ENCODE measurements around the gene HNRNPD. TPM values are rescaled to one million over a fixed set of nuclear protein-coding genes. Genes with fewer than 3 reads are reported as not detected.
"Not testable (repeated sequence)": the region's sequence is repeated elsewhere in the genome, so short reads cannot be mapped to it uniquely, and the experiment has no call there.

The HNRNPD gene
- total RNA-seq, 1 donor from 2014 or later = 131 TPM

GRCh38 chr4:82335043-82335442, 38.7 kb downstream of the HNRNPD start:
- Histone ChIP-seq H3K27me3 (no peaks in the 10 kb centered on the region), H3K4me3 (no peak overlapping the region), H3K4me1 (no peaks in the 10 kb centered on the region), H3K9me3 (no peaks in the 10 kb centered on the region), H3K27ac (no peak overlapping the region), H3K36me3 (no peaks in the 10 kb centered on the region)
- DNase-seq (no peak), ATAC-seq (no peak)
- TF ChIP-seq CTCF (IDR thresholded peaks at IDR 0.05) = no peak
- intact Hi-C loops (cut with DNase I) = no loop called here

- H3K27ac ChIP-seq; ATAC-seq; H3K27me3 ChIP-seq; intact Hi-C loops (cut with DNase I); H3K4me3 ChIP-seq; H3K4me1 ChIP-seq; DNase-seq; H3K9me3 ChIP-seq; H3K36me3 ChIP-seq: not testable (repeated sequence)
Observed at GRCh38 chr4:82333641-82334040, 40.1 kb downstream of the HNRNPD start.

DNA sequence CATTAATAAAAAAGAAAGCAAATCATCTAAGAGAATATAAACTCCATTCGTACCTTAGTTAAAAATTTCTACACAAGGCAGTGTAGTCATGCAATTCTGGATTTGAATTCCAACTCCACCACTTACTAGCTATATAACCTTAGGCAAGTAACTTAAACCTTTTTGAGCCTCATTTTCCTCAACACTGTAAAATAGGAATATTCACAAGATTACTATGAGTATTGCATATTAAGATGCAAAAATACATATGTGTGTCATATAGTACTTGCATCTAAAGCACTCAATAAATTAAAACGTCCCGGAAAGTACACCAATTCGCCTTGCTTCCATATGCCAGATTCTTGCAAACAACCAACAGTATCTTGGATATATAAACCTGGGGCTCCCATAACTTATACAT, 42.0 kb downstream of the HNRNPD start:
- intact Hi-C loops (cut with DNase I) = no loop called here
- Histone ChIP-seq H3K4me1 (no peaks in the 10 kb centered on the region), H3K36me3 (no peaks in the 10 kb centered on the region), H3K27ac (no peak overlapping the region), H3K4me3 (no peak overlapping the region), H3K9me3 (no peaks in the 10 kb centered on the region), H3K27me3 (no peaks in the 10 kb centered on the region)
- DNase-seq = no peak
- TF ChIP-seq CTCF (IDR thresholded peaks at IDR 0.05) = no peak
- ATAC-seq = no peak

DNA sequence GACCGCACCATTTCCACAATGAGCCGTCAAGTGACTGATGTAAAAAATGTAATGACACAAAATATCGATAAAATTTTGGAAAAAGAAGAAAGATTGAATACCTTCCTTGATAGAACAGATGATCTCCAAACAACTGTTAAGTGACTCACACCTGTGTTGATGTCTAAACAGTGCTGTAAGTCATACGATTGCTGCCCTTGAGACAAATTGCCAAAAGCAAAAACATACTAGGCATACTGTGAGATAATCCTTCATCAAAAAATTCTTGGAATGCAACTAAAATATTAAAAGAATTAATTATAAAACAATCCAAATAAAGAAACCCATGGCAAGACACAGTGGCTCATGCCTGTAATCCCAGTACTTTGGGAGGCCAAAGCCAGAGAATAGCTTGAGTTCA, 53.4 kb downstream of the HNRNPD start:
- Histone ChIP-seq H3K4me3 (no peak overlapping the region), H3K9me3 (peaks cover 5% of the 10 kb centered on the region), H3K27ac (no peak overlapping the region), H3K4me1 (no peaks in the 10 kb centered on the region), H3K36me3 (no peaks in the 10 kb centered on the region), H3K27me3 (no peaks in the 10 kb centered on the region)
- no peak for TF ChIP-seq CTCF (IDR thresholded peaks at IDR 0.05)
- intact Hi-C loops (cut with DNase I) = no loop called here
- no peak for DNase-seq
- no peak for ATAC-seq

- intact Hi-C loops (cut with DNase I); H3K4me1 ChIP-seq; H3K9me3 ChIP-seq; H3K36me3 ChIP-seq; H3K27me3 ChIP-seq; DNase-seq; ATAC-seq; H3K4me3 ChIP-seq; H3K27ac ChIP-seq: not testable (repeated sequence)
Observed at GRCh38 chr4:82303063-82303462, 70.7 kb downstream of the HNRNPD start.

Other genes with a start within 250 kb of the HNRNPD start
- 167 TPM for gene HNRNPDL, start 56.5 kb upstream of the HNRNPD start, total RNA-seq
- gene ENOPH1, start 56.6 kb upstream of the HNRNPD start, total RNA-seq = 29.7 TPM
- 5.9 TPM for gene TMEM150C, start 188.0 kb upstream of the HNRNPD start, total RNA-seq